Adrenal gland (tissue), 5 donors: Measurements from ENCODE around the gene FAM184B.

Experiments
- POLR2A ChIP-seq, 2 donors: fragments of 450-650 bp; IDR thresholded peaks; one replicate each; pipeline ENCODE4 v1.6.1; 2017; ENCODE audit warnings: antibody characterized with exemption in 2 of 2, mild to moderate bottlenecking in 2 of 2, moderate library complexity in 1 of 2
- TF ChIP-seq, protein P1 (sequence below), 6 experiments: fragments of 450-650 bp in 4 of 6; fragments of 200-600 bp in 2 of 6; sonication (generic) in 1 of 6; IDR thresholded peaks; 1 replicate in 5 of 6; 2 replicates in 1 of 6; pipeline versions ENCODE4 v1.5.1 to v1.8.0; 2016 to 2021; ENCODE audit warnings: antibody characterized with exemption in 6 of 6, mild to moderate bottlenecking in 2 of 6, moderate library complexity in 1 of 6
- donor health status: DM: no; HTN: no; CAD: no.

DNA sequence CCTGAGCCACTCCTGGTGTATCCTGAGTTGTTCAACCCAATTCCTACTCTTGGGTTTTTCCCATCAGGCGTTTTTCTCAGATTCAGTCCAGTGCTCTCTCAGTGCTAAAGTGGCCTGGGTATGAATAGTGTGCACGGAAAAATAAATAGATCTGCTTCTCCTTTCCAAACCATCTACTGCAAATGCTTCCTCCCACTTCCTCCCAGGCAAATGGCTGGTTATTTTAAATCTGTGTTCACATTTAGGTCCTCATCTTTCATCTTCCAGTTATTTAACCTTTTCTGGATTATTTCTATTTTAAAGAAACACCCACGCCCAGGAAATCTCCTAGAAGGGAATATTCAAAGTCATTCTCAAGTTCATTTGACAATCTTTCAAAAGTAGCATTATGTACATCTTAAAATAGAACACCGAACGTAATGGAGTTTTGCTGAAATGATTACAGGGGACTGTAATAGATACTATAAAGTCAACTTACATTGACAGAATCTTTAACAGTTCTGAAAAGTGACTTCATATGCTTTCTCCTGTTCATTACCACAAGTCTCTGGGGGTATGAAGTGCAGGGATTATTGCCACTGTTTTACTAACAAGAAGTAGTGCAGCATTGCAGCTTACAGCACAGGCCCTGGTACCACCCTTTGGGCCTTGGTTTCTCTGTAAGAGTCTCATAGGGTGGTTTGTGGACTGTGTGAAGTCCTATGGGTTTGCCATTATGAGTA lies 100.7 kb downstream of the FAM184B start:
- TF ChIP-seq, protein P1, sequence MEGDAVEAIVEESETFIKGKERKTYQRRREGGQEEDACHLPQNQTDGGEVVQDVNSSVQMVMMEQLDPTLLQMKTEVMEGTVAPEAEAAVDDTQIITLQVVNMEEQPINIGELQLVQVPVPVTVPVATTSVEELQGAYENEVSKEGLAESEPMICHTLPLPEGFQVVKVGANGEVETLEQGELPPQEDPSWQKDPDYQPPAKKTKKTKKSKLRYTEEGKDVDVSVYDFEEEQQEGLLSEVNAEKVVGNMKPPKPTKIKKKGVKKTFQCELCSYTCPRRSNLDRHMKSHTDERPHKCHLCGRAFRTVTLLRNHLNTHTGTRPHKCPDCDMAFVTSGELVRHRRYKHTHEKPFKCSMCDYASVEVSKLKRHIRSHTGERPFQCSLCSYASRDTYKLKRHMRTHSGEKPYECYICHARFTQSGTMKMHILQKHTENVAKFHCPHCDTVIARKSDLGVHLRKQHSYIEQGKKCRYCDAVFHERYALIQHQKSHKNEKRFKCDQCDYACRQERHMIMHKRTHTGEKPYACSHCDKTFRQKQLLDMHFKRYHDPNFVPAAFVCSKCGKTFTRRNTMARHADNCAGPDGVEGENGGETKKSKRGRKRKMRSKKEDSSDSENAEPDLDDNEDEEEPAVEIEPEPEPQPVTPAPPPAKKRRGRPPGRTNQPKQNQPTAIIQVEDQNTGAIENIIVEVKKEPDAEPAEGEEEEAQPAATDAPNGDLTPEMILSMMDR (IDR thresholded peaks at IDR 0.05): no peak
- no peak for TF ChIP-seq POLR2A (IDR thresholded peaks at IDR 0.05)
